Stimulated activated naive CD8-positive, alpha-beta T cell treated with anti-CD3 and anti-CD28 coated beads, Interleukin-15, Interleukin-2, amounts not matched to agents 100 U/mL and 50 U/mL, for 24 hours (primary cell): Measurements from ENCODE around the gene ZNF792.
"Not testable (repeated sequence)": the region's sequence is repeated elsewhere in the genome, so short reads cannot be mapped to it uniquely, and the experiment has no call there.

Experiments used
- ATAC-seq: fragments of 150-1000 bp; cut with Tn5 transposase; one replicate; pipeline ENCODE4 v1.10.0; 2021
- DNase-seq: peaks from one replicate; pipeline ENCODE4 v3.0.0; 2021

ZNF792 gene

DNA sequence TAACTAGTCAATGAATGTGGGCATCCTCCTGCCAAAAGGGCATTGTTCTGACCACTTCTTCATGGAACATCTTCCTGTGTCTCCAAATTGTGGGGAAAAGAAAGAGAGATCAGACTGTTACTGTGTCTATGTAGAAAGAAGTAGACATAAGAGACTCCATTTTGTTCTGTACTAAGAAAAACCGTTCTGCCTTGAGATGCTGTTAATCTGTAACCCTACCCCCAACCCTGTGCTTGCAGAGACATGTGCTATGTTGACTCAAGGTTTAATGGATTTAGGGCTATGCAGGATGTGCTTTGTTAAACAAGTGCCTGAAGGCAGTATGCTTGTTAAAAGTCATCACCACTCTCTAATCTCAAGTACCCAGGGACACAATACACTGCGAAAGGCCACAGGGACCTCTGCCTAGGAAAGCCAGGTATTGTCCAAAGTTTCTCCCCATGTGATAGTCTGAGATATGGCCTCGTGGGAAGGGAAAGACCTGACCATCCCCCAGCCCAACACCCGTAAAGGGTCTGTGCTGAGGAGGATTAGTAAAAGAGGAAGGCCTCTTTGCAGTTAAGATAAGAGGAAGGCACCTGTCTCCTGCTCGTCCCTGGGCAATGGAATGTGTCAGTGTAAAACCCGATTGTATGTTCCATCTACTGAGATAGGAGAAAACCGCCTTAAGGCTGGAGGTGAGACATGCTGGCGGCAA, 43.8 kb downstream of the ZNF792 start:
- DNase-seq, ATAC-seq: not testable (repeated sequence)

DNA sequence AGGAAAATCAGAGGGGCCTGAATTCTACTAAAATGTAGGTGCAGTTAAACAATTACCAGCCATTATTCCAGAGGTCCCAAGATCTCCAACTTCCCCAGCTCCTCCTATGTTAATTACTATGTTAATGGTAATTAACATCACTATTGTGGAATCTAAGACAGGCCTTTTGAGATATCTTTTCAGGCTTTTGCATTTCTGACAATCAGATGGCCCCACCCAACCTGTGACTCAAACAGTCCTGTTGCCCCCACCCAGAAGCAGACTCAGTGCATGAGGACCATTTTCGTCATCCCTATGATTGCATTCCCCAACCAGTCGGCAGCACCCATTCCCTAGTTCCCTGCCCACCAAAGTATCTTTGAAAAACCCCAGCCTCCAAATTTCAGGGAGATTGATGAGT, 45.8 kb downstream of the ZNF792 start:
- DNase-seq, result no peak
- ATAC-seq, result no peak

DNA sequence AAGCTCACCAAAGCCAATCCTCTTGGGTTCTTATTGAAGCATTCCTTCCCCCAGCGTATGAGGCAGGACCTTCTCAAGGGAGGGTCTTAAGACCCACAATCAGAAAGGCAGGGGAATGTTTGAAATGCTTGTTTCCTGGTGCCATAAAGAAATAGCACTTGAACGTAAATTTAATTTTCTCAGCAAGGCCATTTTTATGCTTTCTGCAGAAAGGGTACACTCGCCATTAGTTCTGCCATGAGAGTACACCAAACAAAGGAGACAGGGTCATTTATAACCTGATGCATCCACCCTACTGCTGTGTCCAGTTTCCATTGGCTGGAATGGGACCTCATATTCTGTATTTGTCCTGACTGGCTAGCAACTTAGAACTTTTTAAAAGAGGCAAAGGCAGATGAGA, 46.9 kb downstream of the ZNF792 start:
- not testable (repeated sequence) for ATAC-seq, DNase-seq

DNA sequence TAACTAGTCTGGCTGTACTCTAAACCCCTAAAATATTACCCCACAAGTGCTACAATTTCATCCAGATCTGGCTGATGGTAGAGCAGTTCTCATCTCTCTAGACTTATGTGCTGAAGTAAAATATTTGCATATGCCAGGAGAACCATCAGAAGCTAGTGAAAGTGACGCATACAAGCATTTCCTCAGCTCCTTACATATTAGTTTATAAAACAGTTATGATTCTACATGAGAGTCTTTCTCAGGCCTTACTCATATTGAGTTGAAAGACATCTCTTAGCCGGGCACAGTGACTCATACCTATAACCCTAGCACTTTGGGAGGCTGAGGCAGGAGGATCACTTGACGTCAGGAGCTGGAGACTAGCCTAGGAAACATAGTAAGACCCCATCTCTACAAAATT, 53.3 kb downstream of the ZNF792 start:
- ATAC-seq (no peak), DNase-seq (no peak)
